B cell (primary cell): ENCODE results near the gene FANCI. TPM values are rescaled to one million over a fixed set of nuclear protein-coding genes. Genes with fewer than 3 reads are reported as not detected.

Experiments
- ATAC-seq: fragments of 200-7000 bp; cut with Tn5 transposase; one replicate; pipeline ENCODE4 v1.10.0; 2021; ENCODE audit warnings: low read depth, mild to moderate bottlenecking, moderate number of reproducible peaks, moderate library complexity
- CTCF ChIA-PET: fragments of 350-600 bp; sonication (Branson Sonifier 250); formaldehyde crosslinking; loops from one replicate; lab custom pipeline; 2021; ENCODE audit warnings: antibody characterized with exemption, inconsistent platforms; lab: Charles Lee
- POLR2A ChIA-PET: fragments of 350-600 bp; sonication (Branson Sonifier 250); formaldehyde crosslinking; loops from one replicate; lab custom pipeline; 2021; ENCODE audit warnings: antibody characterized with exemption; lab: Charles Lee
- DNase-seq: peaks from one replicate; pipeline ENCODE4 v3.0.0; 2013
- H2AFZ ChIP-seq: 2 replicates; pipeline ENCODE4 v1.6.1; 2012; ENCODE audit warnings: mild to moderate bottlenecking, low read depth, low read length; ENCODE audit not compliant: insufficient read depth, poor library complexity, severe bottlenecking
- H3K27ac ChIP-seq, 2 donors: 1 replicate in 1 of 2; 2 replicates in 1 of 2; pipeline ENCODE4 v1.5.1; 2012 to 2013; ENCODE audit warnings: low read length in 2 of 2, mild to moderate bottlenecking in 2 of 2, moderate library complexity in 1 of 2
- H3K27me3 ChIP-seq, 4 experiments: fragments of 200-600 bp in 1 of 4; sonication (generic) in 1 of 4; replicated peaks in 1 of 4; 1 replicate in 2 of 4; 2 replicates in 2 of 4; pipeline versions ENCODE4 v1.6.1 to v1.7.0; 2013 to 2016; ENCODE audit warnings: low read length in 3 of 4, mild to moderate bottlenecking in 2 of 4, mixed read lengths in 1 of 4, moderate library complexity in 1 of 4; ENCODE audit not compliant: insufficient read depth in 4 of 4, control insufficient read depth in 3 of 4; ENCODE audit errors: control extremely low read depth in 1 of 4
- H3K36me3 ChIP-seq, 2 experiments: replicated peaks in 1 of 2; 1 replicate in 1 of 2; 2 replicates in 1 of 2; pipeline versions ENCODE4 v1.6.1 to v1.7.1; 2013; ENCODE audit warnings: low read length in 1 of 2; ENCODE audit not compliant: insufficient read depth in 2 of 2, control insufficient read depth in 1 of 2; ENCODE audit errors: control extremely low read depth in 1 of 2, extremely low read depth in 1 of 2
- H3K4me1 ChIP-seq, 2 donors: fragments of 200-600 bp in 1 of 2; sonication (generic) in 1 of 2; 1 replicate in 1 of 2; 2 replicates in 1 of 2; pipeline versions ENCODE4 v1.5.1 to v1.6.1; 2013 to 2017; ENCODE audit warnings: low read length in 2 of 2; ENCODE audit not compliant: control insufficient read depth in 2 of 2, insufficient read depth in 2 of 2
- H3K4me2 ChIP-seq: replicated peaks from 2 replicates; pipeline ENCODE3; 2012; ENCODE audit warnings: mild to moderate bottlenecking, low read depth, low read length; ENCODE audit not compliant: poor library complexity, severe bottlenecking
- H3K4me3 ChIP-seq, 5 experiments: fragments of 200-600 bp in 1 of 5; sonication (generic) in 1 of 5; 1 replicate in 3 of 5; 2 replicates in 2 of 5; pipeline versions ENCODE4 v1.5.1 to v1.7.0; 2011 to 2016; ENCODE audit warnings: low read length in 4 of 5, mild to moderate bottlenecking in 4 of 5, low read depth in 2 of 5, control low read depth in 1 of 5, moderate library complexity in 1 of 5; ENCODE audit not compliant: insufficient read depth in 1 of 5; ENCODE audit errors: control extremely low read depth in 1 of 5, extremely low read depth in 1 of 5
- H3K79me2 ChIP-seq: fragments of 200-600 bp; sonication (generic); one replicate; pipeline ENCODE4 v1.6.0; 2016; ENCODE audit warnings: low read length; ENCODE audit not compliant: control insufficient read depth, insufficient read depth
- H3K9ac ChIP-seq: fragments of 200-600 bp; sonication (generic); 2 replicates; pipeline ENCODE4 v1.6.1; 2017; ENCODE audit warnings: mild to moderate bottlenecking, low read length, moderate library complexity
- H3K9me3 ChIP-seq, 3 donors: one replicate each; pipeline versions ENCODE4 v1.6.1 to v1.7.1; 2013; ENCODE audit warnings: low read length in 2 of 3; ENCODE audit not compliant: control insufficient read depth in 2 of 3, insufficient read depth in 1 of 3; ENCODE audit errors: control extremely low read depth in 1 of 3
- H4K20me1 ChIP-seq: 2 replicates; pipeline ENCODE4 v1.6.0; 2012; ENCODE audit warnings: mild to moderate bottlenecking, low read length; ENCODE audit not compliant: insufficient read depth, control insufficient read depth, poor library complexity, severe bottlenecking
- H3K27ac Mint-ChIP-seq: one replicate; pipeline ENCODE4 v1.8.0; 2021; ENCODE audit warnings: mixed read lengths
- H3K27me3 Mint-ChIP-seq: one replicate; pipeline ENCODE4 v1.8.0; 2021; ENCODE audit warnings: mixed read lengths
- H3K4me1 Mint-ChIP-seq: one replicate; pipeline ENCODE4 v1.8.0; 2021; ENCODE audit warnings: mixed read lengths
- H3K4me3 Mint-ChIP-seq: one replicate; pipeline ENCODE4 v1.8.0; 2021; ENCODE audit warnings: mixed read lengths
- H3K9me3 Mint-ChIP-seq: one replicate; pipeline ENCODE4 v1.8.0; 2022; ENCODE audit warnings: mixed read lengths; ENCODE audit not compliant: insufficient read depth
- EZH2 ChIP-seq: IDR thresholded peaks from 2 replicates; pipeline ENCODE4 v1.6.1; 2012; ENCODE audit warnings: borderline replicate concordance, low read depth, mild to moderate bottlenecking, moderate library complexity, low read length; ENCODE audit not compliant: insufficient read depth, poor library complexity, severe bottlenecking
- WGBS: methylation state at CpG from one replicate; pipeline ENCODE4 v1.1.5; 2013; ENCODE audit warnings: missing lambda C conversion rate; ENCODE audit not compliant: insufficient coverage; 5-methylcytosine and 5-hydroxymethylcytosine counted together
- intact Hi-C: fragments of 100-400 bp; cut with micrococcal nuclease; formaldehyde crosslinking; loops from one replicate; pipeline ENCODE4 v1.10.0; 2022
- polyA plus RNA-seq: library from polyadenylated mRNA; depleted of rRNA; stranded (reverse); fragments of >200 nt; gene quantifications from 2 replicates; pipeline ENCODE4 v1.2.3, GENCODE V29; 2012
- total RNA-seq, 2 donors: library from RNA; stranded (reverse); fragments of 120-200 nt in 1 of 2; gene quantifications; 1 replicate in 1 of 2; 2 replicates in 1 of 2; pipeline versions ENCODE4 v1.2.3 to v1.2.4, GENCODE V29; 2013 to 2022
- TF ChIP-seq, protein P1 (sequence below): fragments of 200-600 bp; IDR thresholded peaks from one replicate; pipeline ENCODE4 v1.8.0; 2022; ENCODE audit warnings: antibody characterized with exemption, mild to moderate bottlenecking

FANCI gene
- total and polyA plus RNA-seq, 2 donors (not counting 1 experiment from before 2014, with no cell fraction given) = 2.7 to 14.2 TPM

DNA sequence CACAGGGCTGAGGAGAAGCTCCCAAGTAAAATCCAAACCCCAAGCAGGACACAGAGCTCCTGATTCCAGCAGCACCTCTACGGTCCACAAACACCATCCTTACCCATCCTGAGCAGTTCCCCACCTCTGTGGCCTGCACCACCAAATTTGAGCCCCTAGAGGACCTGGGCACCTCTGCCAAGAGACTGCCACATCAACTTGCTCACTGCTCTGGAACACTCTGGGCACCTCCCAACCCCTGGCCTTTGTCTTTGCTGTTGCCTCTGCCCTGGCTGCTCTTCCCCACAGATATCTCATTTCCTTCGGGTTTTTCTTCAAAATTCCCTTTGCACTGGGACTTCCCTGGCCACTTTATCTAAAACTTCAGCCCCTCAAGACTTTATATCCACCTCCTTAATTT, 28.2 kb upstream of the FANCI start:
- no peak overlapping the region for H2AFZ ChIP-seq
- POLR2A ChIA-PET = no interaction called here
- Mint-ChIP-seq H3K27ac (no peak overlapping the region), H3K4me3 (no peak overlapping the region), H3K9me3 (no peaks in the 10 kb centered on the region), H3K4me1 (no peaks in the 10 kb centered on the region), H3K27me3 (peaks cover 4% of the 10 kb centered on the region)
- WGBS = 71% methylated on average over 1 of the region's 2 CpGs
- no peak overlapping the region for H3K4me3 ChIP-seq
- H3K9ac ChIP-seq = no peak overlapping the region
- H3K36me3 ChIP-seq = no peaks in the 10 kb centered on the region
- H3K9me3 ChIP-seq = no peaks in the 10 kb centered on the region
- no peak for TF ChIP-seq EZH2
- TF ChIP-seq, protein P1, sequence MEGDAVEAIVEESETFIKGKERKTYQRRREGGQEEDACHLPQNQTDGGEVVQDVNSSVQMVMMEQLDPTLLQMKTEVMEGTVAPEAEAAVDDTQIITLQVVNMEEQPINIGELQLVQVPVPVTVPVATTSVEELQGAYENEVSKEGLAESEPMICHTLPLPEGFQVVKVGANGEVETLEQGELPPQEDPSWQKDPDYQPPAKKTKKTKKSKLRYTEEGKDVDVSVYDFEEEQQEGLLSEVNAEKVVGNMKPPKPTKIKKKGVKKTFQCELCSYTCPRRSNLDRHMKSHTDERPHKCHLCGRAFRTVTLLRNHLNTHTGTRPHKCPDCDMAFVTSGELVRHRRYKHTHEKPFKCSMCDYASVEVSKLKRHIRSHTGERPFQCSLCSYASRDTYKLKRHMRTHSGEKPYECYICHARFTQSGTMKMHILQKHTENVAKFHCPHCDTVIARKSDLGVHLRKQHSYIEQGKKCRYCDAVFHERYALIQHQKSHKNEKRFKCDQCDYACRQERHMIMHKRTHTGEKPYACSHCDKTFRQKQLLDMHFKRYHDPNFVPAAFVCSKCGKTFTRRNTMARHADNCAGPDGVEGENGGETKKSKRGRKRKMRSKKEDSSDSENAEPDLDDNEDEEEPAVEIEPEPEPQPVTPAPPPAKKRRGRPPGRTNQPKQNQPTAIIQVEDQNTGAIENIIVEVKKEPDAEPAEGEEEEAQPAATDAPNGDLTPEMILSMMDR = no peak
- H4K20me1 ChIP-seq = no peaks in the 10 kb centered on the region
- CTCF ChIA-PET = interaction anchor here (4.8 kb wide), 1 partner anchor 9 kb away, joined by 37 read pairs; no protein-coding TSS in a partner anchor
- no peaks in the 10 kb centered on the region for H3K79me2 ChIP-seq
- H3K27ac ChIP-seq = no peak overlapping the region
- no peak for DNase-seq
- H3K4me1 ChIP-seq = no peaks in the 10 kb centered on the region
- H3K4me2 ChIP-seq = no peak overlapping the region
- no peak for ATAC-seq
- H3K27me3 ChIP-seq = no peaks in the 10 kb centered on the region
- intact Hi-C loops = no loop called here

DNA sequence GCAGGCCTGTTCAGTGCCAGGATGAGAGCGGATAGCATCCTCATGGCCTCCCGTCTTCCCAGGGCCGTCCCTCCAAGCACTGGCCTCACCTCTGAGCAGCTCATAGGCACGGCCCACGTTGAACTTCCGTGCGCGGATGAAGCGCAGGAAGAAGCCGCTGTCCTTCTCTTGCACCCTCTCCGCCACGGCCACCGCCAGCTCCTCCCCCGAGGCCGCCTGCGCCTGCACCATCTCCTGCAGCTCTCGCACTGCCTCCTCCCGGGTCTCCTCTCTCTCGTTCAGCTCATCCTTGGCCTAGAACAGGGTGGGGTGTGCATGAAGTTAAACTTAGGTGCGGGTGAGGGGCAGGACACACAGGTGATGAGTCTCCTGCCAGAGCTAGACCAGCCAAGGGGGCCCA, 26.7 kb upstream of the FANCI start:
- POLR2A ChIA-PET = no interaction called here
- TF ChIP-seq, protein P1 = no peak
- no peak for TF ChIP-seq EZH2
- Mint-ChIP-seq H3K27me3 (peaks cover 4% of the 10 kb centered on the region), H3K4me1 (no peaks in the 10 kb centered on the region), H3K9me3 (no peaks in the 10 kb centered on the region), H3K4me3 (no peak overlapping the region), H3K27ac (no peak overlapping the region)
- Histone ChIP-seq H3K36me3 (no peaks in the 10 kb centered on the region), H3K4me3 (no peak overlapping the region), H4K20me1 (no peaks in the 10 kb centered on the region), H3K9ac (no peak overlapping the region), H3K27me3 (no peaks in the 10 kb centered on the region), H3K4me1 (no peaks in the 10 kb centered on the region), H3K79me2 (no peaks in the 10 kb centered on the region), H2AFZ (no peak overlapping the region), H3K9me3 (no peaks in the 10 kb centered on the region), H3K4me2 (no peak overlapping the region), H3K27ac (no peak overlapping the region)
- 95% methylated on average over 20 of the region's 20 CpGs for whole genome bisulfite sequencing
- no peak for DNase-seq
- CTCF ChIA-PET = interaction anchor here (1.1 to 4.8 kb wide), 2 partner anchors 11 to 13 kb away, joined by 3 to 37 read pairs; no protein-coding TSS in a partner anchor
- intact Hi-C loops = no loop called here
- no peak for ATAC-seq
